HG02610 (cell line): ENCODE results near the gene FTO.

ENCODE experiments used
- ATAC-seq: cut with Tn5 transposase; IDR thresholded peaks from one replicate; pipeline ENCODE4 v1.9.1; 2021; ENCODE audit warnings: mild to moderate bottlenecking, moderate library complexity; ENCODE audit not compliant: unreplicated experiment

FTO gene

DNA sequence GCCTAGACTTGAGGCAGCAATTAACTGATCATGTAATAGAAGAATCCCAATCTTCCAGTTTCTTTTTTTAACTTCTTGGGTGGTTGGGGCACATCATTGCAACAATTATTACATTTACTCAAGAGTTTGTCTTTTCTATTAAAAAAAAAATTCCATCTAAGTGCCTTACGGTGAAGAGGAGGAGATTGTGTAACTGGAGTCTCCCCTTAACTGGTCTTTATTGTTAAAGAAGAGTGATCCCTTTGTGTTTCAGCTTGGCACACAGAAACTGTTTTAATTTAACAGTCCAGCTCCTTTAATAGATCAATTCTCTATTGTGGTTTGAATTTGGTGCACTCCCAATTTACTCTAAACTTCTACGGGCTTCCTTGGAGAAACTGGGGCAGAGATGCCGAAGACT is 75.2 kb downstream of the FTO start:
- no peak for ATAC-seq

DNA sequence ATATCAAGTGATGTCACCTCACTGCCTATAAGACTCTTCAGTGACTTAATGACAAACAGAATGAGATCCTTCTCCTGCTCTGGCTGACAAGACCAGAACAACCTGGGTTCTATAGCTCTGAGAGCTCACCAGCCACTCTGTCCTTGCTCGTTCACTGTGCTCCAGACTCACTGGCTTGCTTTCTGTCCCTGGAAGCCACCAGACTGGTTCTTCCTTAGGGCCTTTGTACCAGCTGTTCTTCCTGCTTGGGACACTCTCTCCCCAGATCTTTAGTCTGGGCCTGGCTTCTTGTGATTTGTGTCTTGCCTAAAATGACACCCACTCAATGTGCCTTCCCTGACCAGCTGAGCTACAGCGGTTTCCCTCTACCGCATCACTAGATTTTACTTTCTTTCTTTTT is 76.1 kb downstream of the FTO start:
- ATAC-seq: no peak

DNA sequence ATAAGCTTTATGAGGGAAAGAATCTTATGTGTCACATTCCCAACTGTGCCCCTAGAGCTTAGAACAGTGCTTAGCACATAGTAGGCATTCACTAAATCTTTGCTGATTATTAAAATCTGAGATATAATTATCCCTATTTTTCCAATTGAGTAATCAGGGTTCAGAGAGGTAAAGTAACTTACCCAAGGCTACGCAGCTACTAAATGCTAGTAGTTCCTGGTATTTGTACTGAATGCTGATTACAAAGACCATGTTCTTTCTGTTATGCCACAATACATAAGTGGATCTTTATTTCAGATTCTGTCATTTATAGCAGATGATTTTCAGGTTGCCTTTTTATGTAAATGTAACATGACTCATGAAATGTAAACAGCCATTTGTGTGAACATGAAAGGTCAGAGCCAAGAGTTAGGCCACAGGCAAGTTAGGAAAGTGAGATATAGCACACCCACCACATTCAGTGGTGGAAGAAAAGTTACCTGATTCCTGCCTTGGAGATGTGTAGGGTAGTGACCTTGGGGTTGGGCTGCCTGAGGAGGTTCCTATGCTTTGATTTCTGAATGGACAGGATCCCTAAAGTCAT is 77.2 kb downstream of the FTO start:
- no peak for ATAC-seq

DNA sequence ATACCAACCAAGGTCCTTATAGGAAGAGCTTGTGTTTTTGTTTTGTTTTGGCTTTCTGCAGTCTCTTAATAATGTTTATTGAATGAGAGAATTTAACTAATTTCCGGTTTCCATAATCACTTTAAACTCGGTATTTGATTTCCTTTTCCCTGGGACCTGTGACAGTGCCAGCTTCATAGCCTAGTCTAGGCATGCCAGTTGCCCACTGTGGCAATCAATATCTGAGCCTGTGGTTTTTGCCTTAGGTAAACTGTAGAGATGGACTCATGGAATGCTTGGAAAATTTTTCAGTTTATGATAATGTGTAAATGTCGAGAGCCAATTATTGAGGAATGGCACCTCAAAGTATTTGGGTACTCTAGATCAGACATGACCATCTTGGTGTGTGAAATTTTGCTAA is 78.2 kb downstream of the FTO start:
- ATAC-seq: no peak

DNA sequence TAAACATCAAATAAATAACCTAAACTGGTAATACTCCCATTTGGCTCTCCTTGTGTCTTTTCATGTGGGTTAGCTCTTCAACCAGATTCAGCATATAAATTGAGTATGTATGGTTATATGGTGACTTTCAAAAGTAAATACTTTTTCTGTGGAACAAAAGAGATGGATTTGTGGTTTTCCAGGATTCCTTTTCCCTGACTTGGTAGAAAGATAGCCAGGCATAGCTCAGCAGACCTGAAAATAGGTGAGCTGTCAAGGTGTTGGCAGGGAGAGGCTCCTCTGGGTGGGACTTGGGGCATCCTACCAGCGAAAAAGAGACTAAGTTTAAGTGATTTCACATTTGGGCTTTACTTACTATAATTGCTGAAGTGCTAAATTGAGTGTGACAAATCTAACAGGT is 80.3 kb downstream of the FTO start:
- ATAC-seq: no peak

DNA sequence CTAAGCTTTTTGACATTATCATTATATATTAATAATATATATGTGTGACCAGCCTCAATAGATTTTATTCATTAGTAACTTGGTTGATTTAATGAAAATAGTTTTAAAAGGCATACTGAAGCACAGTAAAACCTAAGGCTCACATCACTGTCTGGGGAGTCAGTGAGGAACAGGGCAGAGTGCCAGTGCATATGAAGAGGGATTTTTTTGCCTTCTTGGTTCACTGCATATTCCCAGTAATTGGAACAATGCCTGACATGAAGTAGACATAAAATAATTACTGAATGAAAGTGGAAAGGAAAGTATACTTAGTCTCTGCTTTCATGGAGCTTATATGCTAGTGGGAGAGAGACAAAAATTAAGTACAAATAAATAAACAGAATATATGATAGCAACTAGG is 81.1 kb downstream of the FTO start:
- no peak for ATAC-seq

DNA sequence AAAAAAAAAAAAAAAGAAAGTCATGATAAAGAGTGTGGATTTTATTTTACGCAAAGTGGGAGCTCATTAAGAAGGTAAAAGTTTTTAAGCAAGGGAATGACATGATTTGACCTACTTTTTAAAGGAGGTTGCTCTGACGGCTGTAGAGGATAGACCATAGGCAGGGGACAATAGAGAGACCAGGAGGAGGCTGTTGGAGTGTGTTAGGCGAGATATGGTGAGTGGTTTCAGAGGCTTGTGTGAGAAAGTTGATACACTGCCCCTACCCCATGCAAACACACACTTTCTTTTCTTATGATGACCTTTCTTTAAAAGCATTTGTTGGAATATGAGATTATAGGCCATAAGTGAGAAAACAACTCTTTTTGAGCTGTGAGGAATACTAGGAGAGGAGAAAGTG is 82.0 kb downstream of the FTO start:
- no peak for ATAC-seq

DNA sequence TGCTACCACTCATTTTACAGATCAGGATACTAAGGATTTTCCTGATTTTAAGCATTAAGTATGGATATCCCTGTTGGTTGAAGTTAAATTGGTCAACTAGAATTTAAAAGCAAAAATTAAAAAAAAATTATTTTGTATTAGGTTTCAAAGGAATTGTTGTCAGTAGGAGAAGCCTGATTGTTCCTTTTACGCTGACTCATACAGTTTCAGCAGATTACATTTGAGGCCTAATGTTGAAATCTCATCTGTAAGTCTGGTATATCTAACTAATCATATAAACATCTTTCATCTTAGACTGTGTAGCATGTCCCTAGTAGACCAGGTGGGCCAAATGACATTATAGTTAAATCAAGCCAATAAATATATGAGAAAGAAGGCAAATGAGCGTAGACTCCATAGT is 83.5 kb downstream of the FTO start:
- ATAC-seq: no peak

DNA sequence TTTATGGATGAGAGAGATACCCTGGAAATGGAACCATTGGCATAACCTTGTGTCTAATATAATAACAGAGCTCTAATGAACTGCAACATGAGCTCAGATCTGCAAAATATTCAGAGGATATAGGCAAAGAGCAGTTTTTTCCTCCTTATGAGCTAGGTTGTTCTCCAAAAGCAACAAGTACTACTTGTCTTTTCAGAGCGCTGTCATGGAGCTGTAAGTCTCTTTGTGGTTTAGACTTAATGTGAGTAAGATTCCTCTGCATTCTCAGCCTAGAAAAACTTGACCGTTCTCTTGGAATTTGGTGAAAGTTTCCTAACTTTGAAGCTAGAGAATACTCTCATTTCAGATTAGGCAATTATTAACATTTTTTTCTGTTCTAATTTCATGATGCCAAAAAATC is 85.2 kb downstream of the FTO start:
- no peak for ATAC-seq

DNA sequence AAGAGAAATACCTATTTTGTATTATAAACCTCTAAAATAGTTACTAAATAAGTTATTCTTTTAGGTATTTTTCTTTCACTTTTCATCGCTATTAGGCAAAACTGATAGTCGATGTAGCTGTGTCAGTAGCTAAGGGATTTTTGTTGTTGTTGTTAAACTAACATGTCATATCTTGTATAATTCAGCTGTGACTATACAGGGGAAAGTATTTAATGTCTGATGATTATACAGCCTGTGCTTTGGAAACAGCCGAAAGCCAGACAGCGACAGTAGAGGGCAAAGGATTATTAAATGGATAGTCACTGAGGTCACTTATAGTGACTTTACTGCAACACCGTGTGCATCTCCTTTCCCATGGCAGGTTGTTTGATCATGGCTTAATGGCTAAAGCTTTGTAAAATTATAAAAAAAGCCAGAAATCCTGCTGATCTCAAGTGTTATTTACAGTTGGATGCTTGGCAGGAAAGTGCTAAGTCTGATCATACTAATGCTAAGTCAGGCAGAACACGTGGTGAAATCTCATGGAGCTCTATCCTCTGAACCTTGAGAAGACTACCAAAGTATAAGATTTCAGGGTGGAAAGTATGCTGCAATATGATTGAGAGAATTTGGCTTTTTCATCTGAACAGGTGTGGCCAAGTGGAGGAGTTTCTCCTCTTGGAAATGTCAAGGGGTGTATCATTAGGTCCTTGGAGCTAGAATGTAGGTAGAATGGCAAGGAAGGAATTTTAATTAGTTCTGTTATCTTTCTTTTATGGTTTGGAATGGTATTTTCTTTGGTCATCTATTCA is 88.4 kb downstream of the FTO start:
- no peak for ATAC-seq

DNA sequence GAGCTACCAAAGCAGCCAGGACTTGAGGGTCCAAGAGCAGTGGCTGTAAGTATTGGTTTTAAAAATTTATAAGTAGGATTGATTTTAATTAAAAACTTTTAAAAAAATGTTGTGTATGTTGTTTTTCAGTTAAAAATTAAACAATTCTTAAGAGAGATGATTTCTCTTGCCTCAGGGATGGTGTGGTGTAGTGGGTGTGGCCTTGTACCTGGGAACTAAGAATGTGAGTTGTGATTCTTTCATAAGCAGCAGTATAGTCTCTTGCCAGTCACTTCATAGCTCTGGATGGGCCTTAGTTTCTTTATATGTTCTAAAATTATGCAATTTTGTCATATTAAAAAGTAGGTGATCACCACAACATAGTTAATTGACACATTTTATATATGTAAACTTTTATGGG is 99.5 kb downstream of the FTO start:
- no peak for ATAC-seq

DNA sequence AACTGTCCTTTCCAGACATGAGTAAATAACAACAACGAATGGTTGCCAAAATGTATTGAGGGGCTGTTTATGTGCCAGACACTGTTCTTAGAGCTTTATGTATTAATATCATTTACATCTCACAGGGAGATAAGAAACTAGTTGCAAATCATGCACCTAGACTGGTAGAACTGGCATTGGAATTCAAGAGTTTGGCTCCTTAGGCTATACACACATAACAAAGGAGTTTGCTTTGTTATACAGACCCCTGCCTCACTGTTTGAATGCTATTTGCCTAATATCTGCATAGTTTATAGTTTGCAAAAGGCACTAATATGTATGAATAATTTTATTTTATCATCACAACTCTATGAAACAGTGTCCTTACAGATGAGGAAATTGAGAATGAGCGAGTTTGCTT is 100.0 kb downstream of the FTO start:
- ATAC-seq: no peak

DNA sequence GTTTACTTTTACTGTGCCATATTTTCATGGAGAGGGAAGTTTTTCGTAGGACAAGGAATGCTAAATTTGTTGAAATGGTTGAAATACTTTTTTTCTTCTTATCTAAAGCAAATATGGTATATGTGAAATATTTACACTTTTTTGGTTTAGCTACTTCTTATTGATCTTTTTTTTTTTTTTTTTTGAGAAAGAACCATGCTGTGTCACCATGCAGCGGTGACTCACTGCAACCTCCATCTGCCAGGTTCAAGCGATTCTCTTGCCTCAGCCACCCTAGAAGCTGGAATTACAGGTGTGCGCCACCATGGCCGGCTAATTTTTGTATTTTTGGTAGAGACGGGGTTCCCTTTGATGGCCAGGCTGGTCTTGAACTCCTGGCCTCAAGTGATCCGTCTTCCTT is 100.5 kb downstream of the FTO start:
- no peak for ATAC-seq

DNA sequence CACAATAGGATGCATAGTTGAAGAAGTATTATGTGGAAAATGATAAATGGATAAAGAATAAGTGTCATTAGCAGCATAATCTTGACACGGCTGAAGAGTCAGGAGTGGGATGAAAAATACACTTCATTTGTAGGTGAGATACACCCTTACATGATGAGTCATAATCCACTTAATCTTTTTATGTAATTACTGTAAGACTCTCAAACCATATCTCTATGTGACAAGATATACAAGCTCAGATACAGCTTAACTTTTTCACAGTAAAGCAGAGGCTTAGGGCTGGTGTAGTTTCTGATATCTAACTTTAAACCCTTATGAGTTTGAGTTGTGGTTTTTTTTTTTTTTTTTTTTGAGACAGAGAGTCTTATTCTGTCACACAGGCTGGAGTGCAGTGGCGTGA is 101.2 kb downstream of the FTO start:
- no peak for ATAC-seq

DNA sequence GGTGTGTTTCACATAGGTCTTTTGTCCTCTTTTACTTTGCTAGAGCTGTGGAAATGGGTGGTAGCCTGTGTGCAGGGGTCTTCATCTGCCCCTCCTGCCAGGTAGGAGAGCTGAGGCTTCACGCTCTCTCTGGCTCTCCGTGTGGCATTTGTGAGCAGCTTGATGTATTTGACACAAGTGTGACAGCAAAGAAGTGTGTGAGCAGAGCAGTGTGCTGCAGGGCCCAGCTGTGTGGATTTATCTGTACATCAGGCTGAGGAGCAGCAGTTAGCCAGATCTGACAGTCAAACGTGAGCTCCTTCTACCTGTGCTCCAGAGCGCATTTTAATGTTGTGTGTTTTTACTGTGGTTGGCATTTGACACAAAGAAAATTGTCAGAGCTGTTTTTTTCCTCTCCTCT is 101.8 kb downstream of the FTO start:
- no peak for ATAC-seq

DNA sequence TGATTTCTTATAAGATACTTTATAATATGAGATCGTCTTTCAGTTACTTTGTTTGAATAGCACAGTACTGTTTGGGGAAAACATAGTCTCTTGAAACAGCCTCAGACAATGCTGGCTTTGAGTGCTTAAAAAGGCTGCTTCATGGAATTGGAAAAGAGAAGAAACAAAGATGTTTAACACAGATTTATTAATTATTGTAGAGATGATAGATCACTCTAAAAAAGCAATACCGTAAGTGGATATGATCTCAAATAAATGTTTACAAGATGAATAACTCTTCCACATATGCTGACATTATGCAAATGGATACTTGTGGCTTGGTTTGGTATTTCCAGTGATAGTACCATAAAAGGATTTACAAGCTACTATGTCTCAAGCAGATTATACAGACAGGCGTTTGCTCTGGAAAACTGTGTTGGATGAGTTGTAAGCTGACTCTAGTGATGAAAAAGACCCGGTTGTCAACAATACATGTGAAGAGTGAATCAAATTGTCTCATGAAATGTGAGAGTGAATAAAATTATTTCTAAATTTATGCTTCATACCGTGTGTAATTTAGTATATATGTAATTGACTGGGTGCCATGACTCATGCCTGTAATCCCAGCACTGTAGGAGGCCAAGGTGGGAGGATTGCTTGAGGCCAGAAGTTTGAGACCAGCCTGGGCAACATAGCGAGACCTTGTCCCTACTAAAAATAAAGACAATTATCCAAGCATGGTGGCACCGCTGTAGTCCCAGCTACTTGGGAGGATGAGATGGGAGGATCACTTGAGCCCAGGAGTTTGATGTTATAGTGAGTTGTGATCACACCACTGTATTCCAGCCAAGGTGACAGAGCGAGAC is 105.4 kb downstream of the FTO start:
- ATAC-seq: no peak

DNA sequence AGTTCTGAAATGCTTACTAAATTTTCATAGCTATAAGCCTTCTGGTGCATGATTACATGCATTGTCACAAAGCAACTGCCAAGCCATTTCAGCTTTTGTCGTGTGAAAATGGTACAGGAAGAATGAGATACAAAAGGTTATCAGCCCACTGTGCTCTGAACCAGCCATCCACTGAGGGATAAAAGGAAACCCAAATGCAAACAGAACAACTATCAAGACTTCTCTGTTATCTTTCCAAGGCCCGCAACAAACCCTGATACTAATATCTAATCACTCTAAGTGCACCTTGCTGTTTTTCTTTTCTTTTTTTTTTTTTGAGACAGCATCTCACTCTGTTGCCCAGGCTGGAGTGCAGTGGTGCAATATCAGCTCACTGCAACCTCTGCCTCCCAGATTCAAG is 109.0 kb downstream of the FTO start:
- no peak for ATAC-seq

DNA sequence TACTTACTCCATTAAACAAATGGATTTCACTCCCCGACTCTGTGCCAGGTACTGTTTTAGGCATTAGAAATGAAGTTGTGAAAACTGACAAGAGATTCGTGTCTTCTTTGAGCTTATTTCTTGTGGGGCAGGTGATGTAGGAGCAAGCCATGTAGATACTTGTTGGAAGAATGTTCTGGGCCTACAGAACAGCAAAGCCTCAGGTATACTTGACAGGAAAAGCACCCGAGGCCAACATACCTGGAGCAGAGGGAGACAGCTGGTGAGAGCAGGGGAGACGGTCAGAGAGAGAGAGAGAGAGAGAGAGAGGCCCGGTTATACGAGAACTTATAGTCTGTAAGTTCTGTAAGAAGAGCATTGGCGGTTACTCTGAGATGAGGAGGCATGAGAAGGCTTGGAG is 110.8 kb downstream of the FTO start:
- ATAC-seq: no peak

DNA sequence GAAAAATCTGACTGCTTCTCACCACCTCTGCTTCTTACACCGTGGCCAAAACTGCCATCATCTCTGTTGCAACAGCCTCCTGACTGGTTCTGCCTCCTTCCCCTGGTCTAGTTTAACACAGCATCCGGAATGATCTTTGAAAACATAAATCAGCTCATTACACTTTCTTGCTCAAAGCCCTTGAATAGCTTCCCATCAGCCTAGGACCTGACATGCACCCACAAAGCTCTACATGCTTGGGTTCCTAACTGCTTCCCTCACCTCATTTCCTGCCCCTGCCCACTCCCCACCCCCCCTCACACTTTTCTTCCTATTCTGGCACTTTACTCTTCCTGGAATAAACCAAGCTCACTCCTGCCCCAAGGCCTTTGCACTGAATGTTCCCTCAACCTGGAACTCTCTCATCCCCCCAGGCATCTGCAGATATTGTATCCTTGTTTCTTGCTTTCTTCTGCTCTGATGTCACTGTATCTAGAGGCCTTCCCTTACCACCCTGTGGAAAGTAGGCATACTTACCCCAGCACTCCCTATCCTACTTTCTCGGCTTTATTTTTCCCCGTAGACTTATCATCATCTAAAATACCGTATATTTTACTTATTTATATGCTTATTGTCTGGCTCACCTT is 112.4 kb downstream of the FTO start:
- ATAC-seq: no peak

DNA sequence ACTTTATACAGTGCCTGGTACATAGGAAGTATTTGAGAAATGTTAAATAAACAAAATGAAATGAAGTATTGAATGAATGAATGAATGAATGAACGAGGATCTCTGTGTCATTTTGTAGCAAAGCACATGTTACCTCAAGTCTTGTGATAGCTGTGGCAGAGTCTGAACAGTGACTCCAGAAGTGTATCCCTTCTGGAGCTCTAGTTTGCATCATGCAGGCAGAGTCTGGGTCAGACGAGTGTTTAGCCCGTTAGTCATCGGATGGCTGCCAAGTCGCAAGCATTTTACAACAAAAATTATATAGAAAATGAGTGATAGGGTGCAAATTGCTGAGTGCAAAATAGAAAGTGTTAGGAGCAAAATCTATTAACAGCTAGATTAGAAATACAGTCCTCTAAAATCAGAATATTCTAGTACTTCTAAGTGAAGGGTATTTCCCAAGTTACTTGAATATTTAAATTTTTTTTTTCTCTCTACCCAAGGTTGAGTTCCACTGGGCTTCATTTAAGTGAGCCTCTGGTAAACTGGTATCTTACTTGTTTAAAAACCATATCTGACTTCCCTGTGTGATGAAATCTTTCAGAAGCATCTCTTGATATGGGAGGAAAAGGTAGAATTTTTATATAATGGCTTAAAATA is 113.3 kb downstream of the FTO start:
- ATAC-seq: no peak
